Astrocyte of the spinal cord (primary cell): ENCODE results near the gene STXBP5.

Experiments
- DNase-seq: peaks from one replicate; pipeline ENCODE4 v3.0.0; 2011; ENCODE audit warnings: low read depth, low spot score
- H3K4me3 ChIP-seq: 2 replicates; pipeline ENCODE4 v1.5.1; 2011; ENCODE audit warnings: low read depth, mild to moderate bottlenecking, low read length, moderate library complexity
- in situ Hi-C: cut with HindIII; loops from 2 replicates; pipeline ENCODE4 v1.10.0; 2017; ENCODE audit warnings: low sequenced_read_pairs
- TF ChIP-seq, protein P1 (sequence below): IDR thresholded peaks from 2 replicates; pipeline ENCODE4 v1.5.1; 2012; ENCODE audit warnings: low read depth, mild to moderate bottlenecking, low read length, inconsistent platforms

STXBP5 gene

DNA sequence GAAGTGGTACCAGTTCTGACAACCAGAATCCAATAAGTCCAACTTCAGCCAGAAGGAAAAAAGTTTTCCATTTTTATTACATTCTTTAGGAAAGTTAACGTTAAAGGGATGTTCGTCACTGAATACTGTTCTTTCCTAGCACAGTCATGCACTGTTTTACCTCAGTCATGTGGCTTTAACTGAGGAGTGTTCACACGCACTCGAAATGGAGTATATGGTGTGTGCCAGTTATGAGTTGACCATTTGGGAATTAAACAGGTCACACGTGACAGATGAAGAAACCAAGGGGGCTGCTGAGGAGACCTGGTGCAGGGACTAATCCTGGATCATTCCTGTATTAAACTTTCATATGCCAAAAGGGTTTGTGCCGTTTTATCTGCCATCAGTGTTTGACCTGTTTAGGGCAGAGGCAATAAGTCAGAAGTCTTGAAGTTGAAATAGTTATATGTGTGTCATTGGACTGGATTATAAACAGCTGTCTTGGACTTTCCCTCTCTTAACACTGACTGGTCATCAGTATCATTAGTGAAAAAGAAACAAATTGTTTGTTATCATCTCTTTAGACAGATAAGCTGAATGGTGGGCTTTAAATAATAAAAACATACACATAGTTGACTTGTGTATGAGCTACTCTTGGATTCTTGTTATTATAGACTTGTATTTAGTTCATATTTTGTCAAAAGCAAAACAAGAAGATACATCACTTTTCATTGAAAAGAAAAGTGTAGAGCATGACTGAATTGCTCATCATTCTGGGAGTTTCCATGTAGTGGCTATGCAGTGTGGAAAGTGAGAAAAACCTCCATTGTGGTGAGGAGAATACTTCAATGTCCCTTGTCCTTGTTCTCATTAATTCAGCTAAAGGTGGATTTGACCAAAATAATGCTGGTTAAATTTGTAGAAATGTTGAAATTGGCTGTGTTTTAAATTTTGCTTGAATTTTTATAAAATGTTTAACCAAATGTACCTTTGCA is 180.8 kb downstream of the STXBP5 start:
- no peak overlapping the region for H3K4me3 ChIP-seq
- DNase-seq = no peak
- TF ChIP-seq, protein P1, sequence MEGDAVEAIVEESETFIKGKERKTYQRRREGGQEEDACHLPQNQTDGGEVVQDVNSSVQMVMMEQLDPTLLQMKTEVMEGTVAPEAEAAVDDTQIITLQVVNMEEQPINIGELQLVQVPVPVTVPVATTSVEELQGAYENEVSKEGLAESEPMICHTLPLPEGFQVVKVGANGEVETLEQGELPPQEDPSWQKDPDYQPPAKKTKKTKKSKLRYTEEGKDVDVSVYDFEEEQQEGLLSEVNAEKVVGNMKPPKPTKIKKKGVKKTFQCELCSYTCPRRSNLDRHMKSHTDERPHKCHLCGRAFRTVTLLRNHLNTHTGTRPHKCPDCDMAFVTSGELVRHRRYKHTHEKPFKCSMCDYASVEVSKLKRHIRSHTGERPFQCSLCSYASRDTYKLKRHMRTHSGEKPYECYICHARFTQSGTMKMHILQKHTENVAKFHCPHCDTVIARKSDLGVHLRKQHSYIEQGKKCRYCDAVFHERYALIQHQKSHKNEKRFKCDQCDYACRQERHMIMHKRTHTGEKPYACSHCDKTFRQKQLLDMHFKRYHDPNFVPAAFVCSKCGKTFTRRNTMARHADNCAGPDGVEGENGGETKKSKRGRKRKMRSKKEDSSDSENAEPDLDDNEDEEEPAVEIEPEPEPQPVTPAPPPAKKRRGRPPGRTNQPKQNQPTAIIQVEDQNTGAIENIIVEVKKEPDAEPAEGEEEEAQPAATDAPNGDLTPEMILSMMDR = no peak
- in situ Hi-C loops = no loop called here

DNA sequence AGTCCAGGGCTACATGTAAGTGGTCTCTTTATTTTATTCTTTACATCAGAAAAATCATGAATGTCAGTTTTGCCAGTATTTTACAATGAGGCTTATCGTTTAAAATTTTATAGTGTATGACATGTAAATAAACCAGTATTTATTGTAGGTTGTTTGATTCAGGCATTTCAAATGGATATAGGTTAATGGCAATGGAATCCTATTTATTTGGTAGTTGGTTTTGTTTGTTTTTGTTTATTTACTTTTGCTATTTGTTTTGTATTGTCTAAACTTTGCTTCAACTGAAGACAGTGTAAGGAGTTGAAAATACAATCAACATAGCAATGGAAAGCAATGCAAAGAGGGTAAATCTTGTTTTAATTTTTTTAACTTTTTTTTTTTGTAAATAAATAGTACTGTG is 185.2 kb downstream of the STXBP5 start:
- in situ Hi-C loops = no loop called here
- DNase-seq = no peak
- TF ChIP-seq, protein P1 = no peak

DNA sequence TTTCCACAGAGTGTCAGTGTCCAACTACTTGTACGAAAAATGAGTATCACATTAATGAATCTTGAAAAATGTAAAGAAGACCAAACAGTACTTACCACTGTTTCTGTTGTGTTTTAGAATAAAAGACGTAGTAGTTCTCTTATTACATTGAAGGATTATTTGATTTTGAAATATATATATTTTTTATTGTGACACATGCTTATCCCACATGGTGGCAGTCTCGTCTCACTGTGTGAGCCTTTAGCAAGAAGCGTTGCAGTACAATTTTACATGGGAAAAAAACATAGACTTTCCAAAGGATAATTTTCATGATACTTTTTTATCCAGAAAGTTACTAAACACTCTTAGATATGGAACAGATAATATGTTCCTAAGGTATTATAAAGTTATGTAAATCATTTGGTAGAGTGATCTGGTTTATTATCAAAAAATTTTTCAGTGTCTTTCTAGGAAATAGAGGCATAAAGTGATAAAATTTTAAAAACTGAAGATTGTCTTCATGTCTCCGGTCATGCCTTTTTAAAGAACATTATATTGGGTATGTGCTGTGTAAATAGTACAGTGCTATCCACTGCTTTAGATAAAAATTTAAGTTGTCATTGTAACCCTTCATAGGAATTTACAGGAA is 186.8 kb downstream of the STXBP5 start:
- TF ChIP-seq, protein P1 = peak; percentile 34
- no peak overlapping the region for H3K4me3 ChIP-seq
- in situ Hi-C loops = no loop called here
- peak; percentile 39 for DNase-seq

More for the DNA sequence above, 185.2 kb downstream of the STXBP5 start:
- H3K4me3 ChIP-seq = no peak overlapping the region

DNA sequence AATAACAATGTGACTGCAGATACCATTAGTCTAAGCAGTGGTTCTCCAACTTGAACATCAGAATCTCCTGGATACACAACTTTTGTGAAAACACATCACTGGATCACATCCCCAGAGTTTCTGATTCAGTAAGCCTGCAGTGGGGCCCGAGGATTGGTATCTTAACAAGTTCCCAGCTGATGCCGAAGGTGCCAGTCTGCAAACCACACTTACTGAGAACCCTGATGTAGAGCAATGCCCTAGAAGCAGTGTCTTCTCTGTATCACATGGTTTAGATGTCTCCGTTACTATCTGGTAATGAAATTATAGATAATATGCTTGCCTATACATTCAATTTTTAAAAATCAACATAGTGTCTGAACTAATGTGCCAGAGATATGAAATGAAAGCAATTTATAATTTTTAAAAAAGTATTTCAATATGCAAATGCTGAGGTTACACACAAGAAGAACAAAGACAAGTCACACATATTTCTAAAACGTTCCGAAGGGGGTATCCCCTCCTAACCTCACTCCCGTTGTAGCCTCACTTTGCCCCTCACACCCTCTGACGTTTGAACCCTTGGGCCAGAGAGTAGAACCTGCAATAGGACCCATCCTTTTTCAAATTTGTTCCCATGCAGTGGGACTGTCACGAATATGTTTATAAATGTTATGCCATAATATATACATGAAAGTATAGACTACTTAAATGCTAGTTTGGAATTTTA is 188.9 kb downstream of the STXBP5 start:
- TF ChIP-seq, protein P1 = no peak
- no peak for DNase-seq
- in situ Hi-C loops = no loop called here
- H3K4me3 ChIP-seq = no peak overlapping the region

DNA sequence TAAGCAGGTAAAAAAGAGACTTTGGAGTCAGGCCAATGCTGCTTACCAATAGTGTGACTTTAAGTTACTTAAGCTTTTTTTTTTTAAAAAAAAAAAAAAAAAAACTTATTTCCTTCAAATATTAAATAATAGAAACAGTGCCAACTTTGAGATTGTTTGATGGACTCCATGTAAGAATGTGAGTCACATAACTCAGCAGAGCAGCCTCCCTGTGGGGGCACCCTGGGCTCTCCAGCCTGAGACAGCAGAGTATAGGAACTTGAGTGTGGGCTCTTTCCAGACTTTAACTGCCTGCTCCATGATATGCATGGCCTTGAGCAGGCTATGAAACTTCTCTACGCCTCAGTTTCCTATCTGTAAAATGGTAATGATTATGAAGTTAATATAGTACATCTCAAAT is 190.9 kb downstream of the STXBP5 start:
- DNase-seq = peak; percentile 21
- TF ChIP-seq, protein P1 = no peak
- in situ Hi-C loops = no loop called here
- no peak overlapping the region for H3K4me3 ChIP-seq

DNA sequence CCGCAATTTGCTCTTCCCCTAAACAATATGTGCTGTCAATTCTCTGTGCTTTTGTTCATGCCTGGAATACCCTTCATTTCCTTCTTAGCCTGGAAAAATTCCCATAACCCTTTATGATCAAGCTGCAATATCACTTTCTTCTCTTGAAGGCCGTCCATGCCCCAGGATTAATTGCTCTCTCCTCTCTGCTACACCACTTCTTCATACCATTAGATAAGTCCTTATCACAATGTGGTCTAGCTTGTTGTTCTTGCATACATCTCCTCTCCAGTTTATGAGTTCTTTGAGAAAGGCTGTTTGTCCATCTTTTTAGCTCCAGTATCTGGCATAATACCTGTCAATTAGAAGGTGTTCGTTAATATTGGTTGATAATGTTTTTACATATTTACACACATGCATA is 193.1 kb downstream of the STXBP5 start:
- TF ChIP-seq, protein P1 = no peak
- no peak overlapping the region for H3K4me3 ChIP-seq
- no peak for DNase-seq
- in situ Hi-C loops = no loop called here
